Nucleus accumbens (tissue), 56 donors: Measurements from ENCODE around the gene SUN5.

ENCODE experiments used
- DNase-seq, 56 donors: peaks; one replicate each; lab custom pipeline; 2025; lab: John Stamatoyannopoulos, UW

The SUN5 gene

DNA sequence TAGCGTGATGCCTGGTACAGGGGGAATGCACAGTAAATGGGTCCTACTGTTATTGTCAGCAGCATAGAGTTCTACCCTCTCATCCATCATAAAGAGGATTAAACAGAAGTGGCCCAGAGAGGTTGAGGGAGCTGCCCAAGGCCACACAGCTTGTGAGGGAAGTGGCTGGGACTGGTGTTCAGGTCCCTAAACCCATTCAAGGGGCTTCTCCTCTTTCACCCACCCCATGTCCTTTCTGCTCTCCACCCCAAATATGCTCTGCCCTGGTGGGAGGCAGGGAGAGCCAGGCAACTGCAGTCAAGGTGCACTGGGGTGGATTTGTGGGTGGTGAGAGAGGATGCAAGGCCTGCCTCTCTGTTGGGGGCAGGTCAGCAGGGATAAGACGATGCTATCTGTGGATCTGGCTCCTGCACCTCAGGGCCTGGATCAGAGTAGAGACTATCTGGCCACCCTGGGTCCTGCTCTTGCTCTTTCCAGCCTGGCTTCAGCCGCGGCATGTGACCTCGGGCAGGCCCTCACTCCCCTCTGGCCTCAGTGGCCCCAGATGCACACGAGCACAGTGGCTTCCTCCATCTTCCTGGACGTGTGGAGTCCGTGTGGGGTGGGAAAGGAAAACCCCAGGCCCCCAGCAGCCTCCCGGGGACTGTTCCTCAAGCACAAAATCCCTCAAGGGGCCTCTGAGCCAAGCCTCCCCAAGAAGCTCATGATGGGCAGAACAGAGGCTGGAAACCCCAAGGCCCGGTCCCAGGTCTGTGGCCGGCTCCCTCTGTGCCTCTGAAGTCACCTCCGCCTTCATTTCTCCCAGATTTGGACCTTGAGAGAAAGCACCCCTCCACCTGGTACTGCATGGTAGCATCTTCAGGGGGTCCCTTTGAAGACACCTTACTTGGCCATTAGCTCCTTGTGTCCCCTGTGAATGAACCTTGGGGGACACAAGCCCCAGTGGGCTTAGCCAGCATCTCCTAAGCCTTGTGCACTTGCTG, 23.8 kb upstream of the SUN5 start:
- no peak for DNase-seq

DNA sequence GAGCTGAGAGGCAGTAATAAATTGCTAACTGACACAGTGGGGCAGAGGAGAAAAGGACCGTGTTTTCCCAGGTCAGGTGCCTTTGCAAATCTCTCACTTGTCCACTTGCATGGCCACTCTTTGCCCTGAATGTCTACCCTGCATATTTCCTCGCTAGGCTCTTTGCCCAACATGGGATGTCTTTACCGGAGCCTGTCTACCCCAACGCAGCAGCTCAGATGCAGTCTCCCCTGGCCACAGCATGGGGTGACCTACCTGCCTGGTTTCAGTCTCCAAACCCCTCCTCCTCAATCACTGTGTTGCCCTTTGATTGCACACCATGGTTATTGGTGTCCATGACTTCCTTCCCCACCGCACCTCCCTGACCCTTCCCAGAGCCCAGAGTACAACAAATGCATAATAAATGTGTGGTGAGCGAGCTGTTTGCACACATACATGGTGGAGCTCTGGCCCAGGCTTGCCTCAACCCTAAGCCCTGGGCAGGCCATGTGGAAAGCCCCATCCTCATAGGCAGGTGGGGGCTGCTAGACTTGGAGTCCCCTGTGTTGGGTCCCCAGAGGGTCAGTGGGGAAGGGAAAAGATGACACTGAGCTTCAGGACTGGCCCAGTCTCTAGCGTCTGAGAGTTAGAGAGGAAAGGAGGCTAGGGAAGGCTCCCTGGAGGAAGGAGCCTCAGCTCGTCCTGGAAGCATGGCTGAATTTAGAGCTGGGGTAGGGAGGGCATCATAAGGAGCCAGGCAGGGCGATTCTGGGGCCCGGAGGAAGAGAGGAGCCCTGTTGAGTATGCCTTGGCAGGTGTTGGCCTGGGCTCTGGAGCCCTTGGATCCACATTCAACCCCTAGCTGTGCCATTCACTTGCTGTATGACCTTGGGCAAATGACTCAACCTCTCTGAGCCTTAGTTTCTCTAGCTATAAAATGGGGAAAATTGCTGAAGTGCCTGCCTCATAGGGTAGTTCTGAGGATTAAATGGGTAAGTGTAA, 22.8 kb upstream of the SUN5 start:
- DNase-seq = no peak

DNA sequence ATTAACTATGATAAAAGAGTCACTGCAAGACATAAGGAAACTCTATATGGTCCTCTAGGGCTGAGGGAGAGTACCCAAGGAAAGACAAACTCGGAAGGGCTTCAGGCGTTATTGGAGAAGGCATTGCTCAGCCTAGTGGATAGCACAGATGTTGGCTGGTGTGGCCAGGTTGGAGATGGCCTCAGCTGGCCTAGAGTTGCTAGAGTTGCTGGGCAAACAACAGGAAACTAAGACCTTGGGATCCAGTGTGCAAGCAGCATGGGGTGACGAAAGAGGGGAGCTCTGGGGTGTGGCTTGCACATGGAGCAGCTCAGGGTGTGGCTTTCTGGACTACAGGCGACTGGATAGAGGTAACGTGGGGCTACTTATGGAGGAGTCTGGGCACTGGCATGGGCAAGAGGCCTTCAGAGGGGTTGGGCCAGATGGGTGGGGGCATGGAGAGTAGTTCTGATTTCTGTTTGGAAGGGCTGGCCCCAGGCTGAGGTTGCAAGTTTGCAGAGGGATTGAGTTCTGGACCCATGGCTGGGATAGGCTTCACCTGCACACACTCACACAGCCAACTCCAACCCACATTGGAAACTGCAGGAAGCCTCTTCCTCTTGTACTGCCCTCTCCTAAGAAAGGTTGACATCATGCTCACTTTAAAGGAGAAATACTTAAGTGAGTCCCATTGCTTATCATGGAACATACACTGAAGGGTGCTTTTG, 22.0 kb upstream of the SUN5 start:
- DNase-seq = no peak

DNA sequence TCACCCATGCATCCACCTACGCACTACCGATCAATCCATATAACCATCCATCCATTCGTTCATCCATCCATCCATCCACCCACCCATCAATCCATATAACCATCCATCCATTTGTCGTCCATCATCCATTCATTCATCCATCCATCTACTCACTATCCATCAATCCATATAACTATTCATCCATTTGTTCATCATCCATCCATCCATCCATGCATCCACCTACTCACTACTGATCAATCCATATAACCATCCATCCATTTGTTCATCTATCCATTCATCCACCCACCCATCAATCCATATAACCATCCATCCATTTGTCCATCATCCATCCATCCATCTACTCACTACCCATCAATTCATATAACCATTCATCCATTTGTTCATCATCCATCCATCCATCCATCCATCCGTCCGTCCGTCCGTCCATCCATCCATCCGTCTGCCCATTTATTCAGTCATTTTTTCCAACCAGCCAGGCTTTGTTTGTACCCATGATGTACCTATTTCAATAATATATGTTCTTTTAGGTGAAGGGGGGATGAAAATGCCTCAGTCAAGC, 21.2 kb upstream of the SUN5 start:
- DNase-seq = no peak

DNA sequence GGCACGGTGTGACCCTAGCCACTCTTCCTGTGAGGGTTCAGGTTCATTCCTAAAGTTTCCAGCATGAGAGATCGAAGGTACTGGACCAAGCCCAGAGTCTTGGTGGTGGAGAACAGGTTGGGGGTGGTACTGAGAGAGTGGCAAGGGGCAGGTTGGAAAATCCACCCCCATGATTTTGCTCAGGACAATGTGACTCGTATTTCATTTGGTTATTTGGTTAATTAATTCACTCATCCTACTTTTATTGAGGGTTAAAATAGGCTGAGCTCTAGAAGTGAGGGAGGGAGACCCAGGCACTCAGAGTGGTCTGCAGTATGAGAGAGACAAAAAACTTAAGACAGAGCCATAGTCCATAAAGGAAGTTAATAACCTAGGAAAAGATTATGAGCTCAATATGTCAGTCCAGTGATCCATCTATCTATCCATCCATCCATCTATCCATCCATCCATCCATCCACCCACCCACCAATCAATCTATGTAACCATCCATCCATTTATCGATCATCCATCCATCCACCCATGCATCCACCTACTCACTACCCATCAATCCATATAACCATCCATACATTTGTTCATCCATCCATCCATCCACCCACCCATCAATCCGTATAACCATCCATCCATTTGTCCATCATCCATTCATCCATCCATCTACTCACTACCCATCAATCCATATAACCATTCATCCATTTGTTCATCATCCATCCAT, 20.5 kb upstream of the SUN5 start:
- no peak for DNase-seq

DNA sequence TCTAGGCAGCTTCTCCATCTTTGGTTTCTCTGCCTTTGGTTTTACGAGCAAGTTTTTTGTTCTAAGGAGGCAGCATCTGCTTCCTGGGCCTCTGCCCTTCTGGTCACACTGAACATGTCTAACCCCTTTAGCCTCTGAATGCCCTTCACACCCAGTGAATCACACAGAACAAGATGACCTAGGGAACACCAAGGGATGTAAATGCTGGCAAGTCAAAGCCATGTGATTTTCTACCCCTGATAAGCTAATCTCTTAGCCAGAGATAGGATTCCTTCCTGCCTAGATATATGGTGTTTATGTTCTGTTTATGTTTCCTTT, 20.0 kb upstream of the SUN5 start:
- no peak for DNase-seq

DNA sequence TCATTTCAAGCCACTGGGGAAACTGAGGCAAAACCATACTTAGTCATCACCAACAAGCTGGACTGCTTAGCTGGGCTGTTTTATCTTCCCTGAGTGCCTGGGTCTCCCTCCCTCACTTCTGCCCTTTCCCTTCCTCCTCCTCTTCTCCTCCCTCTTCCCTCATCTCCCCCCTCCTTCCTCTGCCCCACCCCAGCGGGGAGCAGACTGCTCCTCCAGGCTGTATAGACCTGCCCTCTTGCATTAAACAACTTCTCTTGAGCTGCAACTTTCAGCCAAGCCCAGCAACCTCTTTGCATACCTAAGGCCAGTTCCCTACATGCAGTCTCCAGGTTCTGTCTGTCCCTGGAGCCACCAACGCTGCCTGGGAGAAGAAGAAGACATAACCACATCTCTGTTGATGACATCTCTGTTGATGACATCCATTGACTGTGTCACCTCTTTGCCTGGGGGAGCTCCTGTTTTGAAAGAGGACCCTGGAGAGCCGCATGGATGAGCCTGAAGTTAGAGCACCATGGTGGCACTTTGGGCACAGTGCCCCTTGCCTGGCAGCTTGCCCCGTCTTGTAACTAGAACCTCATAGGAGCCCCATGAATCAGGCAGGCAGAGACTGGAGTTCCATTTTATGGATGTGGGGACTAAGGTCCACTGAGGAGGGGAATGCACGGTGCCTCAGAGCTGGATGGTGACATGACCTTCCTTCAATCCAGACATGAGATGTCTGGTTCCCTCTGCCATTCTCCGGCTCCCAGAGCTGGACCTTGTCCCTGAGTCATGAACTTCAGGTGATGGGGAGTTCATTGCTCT, 19.4 kb upstream of the SUN5 start:
- no peak for DNase-seq

DNA sequence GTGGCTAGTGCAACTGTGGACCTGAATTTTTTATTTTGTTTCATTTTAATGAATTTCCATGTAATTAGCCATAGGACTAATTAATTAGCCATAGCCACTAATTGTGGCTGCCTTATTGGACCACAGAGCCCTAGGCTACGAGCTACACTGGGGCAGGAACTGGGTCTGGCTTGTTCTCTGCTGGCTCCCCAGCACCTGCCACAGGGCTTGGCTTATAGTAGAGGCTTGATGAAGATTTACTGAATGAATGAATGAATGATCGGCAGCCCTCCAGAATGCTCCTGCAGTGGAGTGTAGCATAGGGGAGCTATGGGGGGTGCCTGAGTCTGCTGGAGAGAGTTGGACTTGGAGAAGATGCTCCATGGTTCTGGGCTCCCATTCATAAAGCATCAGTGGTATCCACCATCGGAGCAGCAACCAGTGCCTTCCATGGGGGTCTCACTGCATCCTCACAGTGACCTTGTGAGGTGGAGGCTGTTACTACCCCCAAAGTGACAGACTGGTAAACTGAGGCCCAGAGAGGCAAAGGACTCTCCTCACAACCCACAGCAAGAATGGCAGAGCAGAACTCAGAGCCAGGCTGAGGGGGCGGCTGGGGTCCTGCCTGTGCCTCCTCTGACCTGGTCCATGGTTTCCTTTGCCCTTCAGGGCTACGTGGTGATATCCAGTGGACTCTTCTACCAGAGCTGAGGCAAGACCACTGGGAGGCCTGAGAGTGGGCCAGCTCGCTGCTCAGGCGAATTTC, 18.6 kb upstream of the SUN5 start:
- no peak for DNase-seq

DNA sequence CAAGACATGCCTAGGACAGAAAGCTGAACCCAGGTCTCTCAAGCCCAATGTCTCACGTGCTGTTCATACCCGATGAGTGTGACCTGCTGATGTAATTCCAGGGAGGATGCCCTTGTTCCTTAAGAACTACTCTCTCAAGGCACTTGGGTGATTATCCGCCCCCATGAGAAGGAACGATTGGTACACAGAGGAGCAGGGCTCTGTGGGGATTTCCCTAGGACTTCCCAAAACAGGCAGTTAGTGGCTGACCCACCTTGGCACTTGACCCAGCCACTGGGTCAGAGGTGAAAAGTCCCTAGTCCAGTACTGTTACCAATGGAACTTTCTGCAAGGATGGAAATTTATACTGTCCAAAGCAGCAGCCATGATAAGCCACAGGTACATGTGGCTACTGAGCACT, 18.1 kb upstream of the SUN5 start:
- DNase-seq = no peak

DNA sequence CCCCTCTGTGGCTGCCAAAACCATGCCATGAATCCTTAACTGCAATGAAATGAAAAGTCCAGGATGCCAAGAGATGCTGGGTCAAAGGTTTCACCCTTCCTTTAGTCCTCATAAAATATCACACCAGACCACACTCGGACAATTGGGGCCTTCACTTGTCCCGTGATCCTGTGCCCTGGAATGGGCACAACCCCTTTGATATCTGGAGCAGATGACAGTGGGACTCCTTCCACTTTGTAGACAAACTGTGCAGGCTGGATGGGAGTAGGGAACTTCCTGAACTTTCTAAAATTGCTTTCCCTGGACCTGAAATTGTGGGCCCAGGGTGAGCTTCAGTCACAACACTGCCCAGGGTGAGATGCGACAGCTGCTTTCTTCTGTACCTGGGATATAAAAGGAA, 17.6 kb upstream of the SUN5 start:
- no peak for DNase-seq

DNA sequence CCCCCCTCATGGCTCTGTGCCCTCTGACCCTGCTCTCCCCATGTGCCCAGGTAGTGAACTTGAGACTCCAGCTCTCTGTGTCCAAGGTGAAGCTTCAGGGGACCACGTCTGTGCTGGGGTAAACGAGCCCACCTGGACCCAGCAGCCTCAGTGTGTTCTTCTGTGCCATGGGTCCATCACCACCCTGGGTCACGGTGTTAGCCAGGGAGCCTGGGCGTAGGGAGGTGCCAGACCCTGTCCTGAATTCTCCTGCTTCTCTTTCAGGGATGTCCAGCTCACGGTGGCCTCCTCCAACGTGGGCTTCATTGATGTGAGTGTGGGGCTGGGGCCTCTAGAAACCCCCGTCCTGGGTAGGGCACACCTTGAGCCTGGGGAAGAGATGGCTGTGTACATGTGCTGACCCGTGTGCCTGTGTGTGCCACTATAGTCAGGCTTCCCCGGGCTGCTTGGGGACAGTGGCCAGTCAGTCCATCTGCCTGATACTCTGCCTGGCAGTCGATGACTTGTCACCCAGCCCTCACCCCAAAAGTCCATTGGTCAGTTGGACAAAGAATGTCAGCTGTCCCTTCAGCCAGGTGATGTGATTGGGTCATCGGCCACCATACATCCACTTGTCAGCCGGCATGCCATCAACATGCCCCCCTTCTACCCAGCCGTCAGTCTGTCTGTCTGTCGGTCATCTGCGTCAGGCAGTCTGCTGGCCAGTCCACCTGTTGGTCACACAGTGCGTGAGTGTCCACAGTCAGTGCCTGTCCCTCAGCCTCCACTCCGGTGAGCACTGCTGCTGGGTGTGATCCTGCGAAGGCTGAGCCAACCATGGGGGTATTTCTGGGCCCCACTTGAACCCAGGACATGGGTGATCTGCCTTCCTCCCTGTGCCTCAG, 16.3 kb upstream of the SUN5 start:
- no peak for DNase-seq

DNA sequence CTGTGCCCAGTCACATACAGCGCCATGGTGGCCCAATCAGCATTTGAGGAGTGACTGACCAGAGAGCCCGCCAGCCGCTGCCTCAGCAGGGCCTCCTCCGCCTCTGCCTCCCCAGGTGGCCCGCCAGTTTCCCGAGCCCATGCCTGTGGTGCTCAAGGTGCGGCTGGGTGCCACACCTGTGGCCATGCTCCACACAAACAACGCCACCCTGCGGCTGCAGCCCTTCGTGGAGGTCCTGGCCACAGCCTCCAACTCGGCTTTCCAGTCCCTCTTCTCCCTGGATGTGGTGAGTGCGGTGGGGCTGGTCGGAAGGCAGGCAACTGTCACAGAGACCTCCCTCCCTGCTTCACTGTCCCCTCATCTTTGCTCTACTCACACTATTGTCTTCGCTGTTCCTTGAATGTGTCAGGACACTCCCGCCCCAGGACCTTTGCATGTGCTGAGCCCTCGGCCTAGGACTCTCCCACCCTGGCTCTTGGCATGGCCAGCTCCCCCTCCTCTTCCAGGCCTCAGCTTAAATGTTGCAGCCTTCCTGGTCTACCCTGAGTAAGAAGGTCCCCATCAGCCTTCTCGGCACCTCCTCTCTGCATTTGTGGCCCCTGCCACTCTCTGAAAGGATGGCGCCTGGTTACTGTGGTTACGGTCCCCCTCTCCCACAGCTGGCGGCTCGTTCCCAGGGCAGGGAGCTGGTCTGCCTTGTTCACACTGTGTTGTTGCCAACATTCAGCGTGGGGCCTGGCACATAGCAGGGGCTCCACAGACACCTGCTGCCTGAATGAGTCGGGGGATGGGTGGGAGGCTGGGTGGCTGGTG, 15.4 kb upstream of the SUN5 start:
- peak in 1 of 56 donors; percentile 2 for DNase-seq

DNA sequence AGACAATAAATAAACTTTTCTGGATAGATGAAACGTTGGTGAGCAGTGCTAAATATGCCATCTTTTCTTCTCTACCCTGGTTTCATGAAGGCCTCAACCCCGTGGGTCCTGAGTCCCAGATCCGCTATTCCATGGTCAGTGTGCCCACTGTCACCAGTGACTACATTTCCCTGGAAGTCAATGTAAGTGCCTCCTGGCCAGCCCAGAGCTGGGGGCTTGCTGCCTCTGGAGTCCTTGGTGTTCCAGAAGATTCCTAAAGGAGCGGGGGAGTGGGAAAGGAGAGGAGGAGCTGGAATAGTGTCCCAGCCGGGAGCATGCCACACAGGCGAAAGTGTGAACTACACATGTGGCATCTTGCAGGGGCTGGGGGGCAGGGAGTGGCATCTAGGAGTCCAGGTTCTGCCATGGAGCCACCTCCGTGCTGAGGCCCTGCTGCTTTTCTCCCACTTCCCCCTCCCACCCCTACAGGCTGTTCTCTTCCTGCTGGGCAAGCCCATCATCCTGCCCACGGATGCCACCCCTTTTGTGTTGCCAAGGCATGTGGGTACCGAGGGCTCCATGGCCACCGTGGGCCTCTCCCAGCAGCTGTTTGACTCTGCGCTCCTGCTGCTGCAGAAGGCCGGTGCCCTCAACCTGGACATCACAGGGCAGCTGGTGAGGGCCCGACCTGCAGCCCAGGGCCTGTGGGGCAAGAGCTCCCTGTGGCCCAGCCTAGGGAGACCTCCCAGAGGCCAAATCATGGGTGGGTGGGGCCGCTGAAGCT, 14.1 kb upstream of the SUN5 start:
- no peak for DNase-seq

DNA sequence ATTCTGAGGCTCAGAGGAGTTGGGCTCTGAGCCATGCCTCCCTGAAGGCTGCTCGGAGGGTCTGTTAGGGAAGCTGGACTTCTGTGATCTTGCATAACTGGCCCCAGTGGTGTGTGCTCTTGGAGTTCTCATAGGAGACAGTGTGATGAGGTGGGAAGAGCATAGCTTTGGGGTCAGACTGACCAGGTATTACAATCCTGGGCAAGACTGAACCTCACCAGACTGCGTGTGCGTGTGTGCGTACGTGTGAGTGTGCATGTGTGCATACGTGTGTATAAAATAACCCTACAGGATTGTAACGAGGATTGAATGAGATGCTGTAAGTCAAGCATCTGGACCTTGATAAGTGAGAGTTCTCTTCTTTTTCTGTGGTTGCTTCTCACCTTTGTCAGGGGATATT, 13.3 kb upstream of the SUN5 start:
- DNase-seq = no peak

DNA sequence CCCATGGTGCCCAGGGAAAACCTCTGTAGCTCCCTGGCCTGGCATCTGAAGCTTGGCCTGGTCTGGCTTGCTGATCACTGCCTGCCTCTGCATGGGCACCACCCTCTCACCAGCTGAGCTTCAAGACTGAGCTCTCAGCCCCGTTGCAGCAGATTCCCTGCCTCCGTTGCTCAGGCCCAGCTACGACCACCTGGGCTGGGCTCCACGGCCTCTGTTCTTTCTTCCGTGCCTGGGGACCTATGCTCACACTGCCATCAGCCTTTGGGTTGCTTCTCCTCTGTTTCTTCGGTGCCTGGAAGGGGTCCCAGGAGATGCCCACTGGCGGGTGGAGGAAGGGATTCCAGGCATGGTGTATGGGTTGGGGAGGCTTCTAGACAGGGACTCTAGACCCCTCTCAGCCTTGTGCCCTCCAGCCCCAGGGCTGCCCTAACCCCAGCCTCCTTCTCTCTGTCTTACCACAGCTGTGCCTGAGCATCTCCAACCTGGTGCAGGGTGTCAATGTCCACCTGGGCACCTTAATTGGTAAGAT, 12.4 kb upstream of the SUN5 start:
- DNase-seq = no peak
